Upper lobe of right lung (tissue), 1 donor: ENCODE measurements around the gene ZMPSTE24. TPM values are rescaled to one million over a fixed set of nuclear protein-coding genes. Genes with fewer than 3 reads are reported as not detected.

Experiments
- ATAC-seq: fragments of 200-7000 bp; cut with Tn5 transposase; one replicate; pipeline ENCODE4 v1.9.1; 2020; ENCODE audit warnings: mild to moderate bottlenecking, moderate library complexity
- DNase-seq: peaks from one replicate; pipeline ENCODE4 v3.0.0-alpha.2; 2020
- H3K27ac ChIP-seq: fragments of 200-600 bp; one replicate; pipeline ENCODE4 v1.8.0; 2022
- H3K27me3 ChIP-seq: fragments of 200-600 bp; one replicate; pipeline ENCODE4 v1.8.0; 2022; ENCODE audit warnings: mild to moderate bottlenecking
- H3K36me3 ChIP-seq: fragments of 200-600 bp; one replicate; pipeline ENCODE4 v1.8.0; 2022
- H3K4me1 ChIP-seq: fragments of 200-600 bp; one replicate; pipeline ENCODE4 v1.8.0; 2022
- H3K4me3 ChIP-seq: fragments of 200-600 bp; one replicate; pipeline ENCODE4 v1.8.0; 2022; ENCODE audit warnings: mild to moderate bottlenecking
- H3K9me3 ChIP-seq: fragments of 200-600 bp; one replicate; pipeline ENCODE4 v1.8.0; 2022
- intact Hi-C: fragments of 100-400 bp; cut with DNase I; formaldehyde crosslinking; loops from one replicate; pipeline ENCODE4 v1.11.0; 2022
- total RNA-seq: library from RNA; stranded (reverse); fragmentation: NEBNext Ultra II Directional; extraction: Animal tissue kit (Norgen Biotek cat#: 25700); gene quantifications from one replicate; pipeline ENCODE4 v1.2.1, GENCODE V29; 2021
- TF ChIP-seq, protein P1 (sequence below): fragments of 200-600 bp; IDR thresholded peaks from one replicate; pipeline ENCODE4 v1.8.0; 2022; ENCODE audit warnings: antibody characterized with exemption
- donor health status: DM: no; HTN: yes; CAD: no; lungs with severe emphysema.

The ZMPSTE24 gene
- total RNA-seq, 1 donor from 2014 or later, result 39.9 TPM

DNA sequence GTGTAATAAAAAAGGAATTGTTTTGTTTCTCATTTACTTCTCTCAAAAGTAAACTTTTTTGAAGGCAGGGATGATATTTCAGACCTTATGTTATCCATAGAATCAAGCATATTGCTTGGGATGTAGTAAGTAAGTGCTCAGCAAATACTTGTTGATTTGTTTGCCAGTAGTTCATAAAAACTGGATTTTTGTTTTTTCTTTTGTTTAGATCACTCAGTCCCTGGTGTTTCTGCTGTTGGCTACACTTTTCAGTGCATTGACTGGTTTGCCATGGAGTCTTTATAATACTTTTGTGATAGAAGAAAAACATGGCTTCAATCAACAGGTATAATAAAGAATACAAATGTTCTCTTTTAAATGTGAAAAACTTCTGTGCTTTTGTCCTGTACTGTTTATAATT is 10.2 kb downstream of the ZMPSTE24 start:
- intact Hi-C loops, result no loop called here
- TF ChIP-seq, protein P1, sequence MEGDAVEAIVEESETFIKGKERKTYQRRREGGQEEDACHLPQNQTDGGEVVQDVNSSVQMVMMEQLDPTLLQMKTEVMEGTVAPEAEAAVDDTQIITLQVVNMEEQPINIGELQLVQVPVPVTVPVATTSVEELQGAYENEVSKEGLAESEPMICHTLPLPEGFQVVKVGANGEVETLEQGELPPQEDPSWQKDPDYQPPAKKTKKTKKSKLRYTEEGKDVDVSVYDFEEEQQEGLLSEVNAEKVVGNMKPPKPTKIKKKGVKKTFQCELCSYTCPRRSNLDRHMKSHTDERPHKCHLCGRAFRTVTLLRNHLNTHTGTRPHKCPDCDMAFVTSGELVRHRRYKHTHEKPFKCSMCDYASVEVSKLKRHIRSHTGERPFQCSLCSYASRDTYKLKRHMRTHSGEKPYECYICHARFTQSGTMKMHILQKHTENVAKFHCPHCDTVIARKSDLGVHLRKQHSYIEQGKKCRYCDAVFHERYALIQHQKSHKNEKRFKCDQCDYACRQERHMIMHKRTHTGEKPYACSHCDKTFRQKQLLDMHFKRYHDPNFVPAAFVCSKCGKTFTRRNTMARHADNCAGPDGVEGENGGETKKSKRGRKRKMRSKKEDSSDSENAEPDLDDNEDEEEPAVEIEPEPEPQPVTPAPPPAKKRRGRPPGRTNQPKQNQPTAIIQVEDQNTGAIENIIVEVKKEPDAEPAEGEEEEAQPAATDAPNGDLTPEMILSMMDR, result no peak
- ATAC-seq (no peak), DNase-seq (no peak)
- no peak overlapping the region for H3K27ac ChIP-seq
- H3K27me3 ChIP-seq, result no peaks in the 10 kb centered on the region
- H3K4me1 ChIP-seq, result peaks cover 5% of the 10 kb centered on the region
- no peaks in the 10 kb centered on the region for H3K9me3 ChIP-seq
- peaks cover 80% of the 10 kb centered on the region for H3K36me3 ChIP-seq
- H3K4me3 ChIP-seq, result no peak overlapping the region

GRCh38 chr1:40270152-40270834 is 12.3 kb downstream of the ZMPSTE24 start:
- intact Hi-C loops, result no loop called here
- Histone ChIP-seq H3K4me1 (peaks cover 5% of the 10 kb centered on the region), H3K27me3 (no peaks in the 10 kb centered on the region), H3K4me3 (no peak overlapping the region), H3K27ac (no peak overlapping the region), H3K9me3 (no peaks in the 10 kb centered on the region), H3K36me3 (peaks cover 80% of the 10 kb centered on the region)
- ATAC-seq (no peak), DNase-seq (no peak)
- TF ChIP-seq, protein P1, result no peak

DNA sequence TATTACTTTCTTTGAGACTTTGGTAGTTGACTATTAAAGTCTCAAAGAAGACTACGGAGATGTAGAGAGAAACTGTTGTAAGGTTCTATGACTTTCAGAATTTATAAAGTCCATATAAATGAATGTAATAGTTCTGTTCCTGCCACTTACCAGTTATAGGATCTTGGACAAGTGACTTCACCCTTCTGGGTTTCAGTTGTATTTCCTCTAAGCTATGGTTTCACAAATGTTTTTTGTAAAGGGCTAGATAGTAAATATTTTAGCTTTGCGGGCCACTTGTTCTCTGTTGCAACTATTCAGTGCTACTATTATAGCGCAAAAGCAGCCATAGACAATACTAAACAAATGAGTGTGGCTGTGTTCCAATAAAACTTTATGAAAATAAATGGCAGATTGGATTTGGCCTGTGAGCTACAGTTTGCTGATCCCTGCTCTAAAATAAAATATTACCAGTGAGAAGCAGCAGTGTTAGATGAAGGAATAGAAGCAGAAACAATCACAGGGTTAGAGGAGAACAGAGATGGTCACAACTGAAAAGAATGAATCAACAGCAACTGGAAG is 14.7 kb downstream of the ZMPSTE24 start:
- intact Hi-C loops, result no loop called here
- Histone ChIP-seq H3K9me3 (no peaks in the 10 kb centered on the region), H3K4me3 (no peak overlapping the region), H3K27me3 (no peaks in the 10 kb centered on the region), H3K4me1 (no peaks in the 10 kb centered on the region), H3K36me3 (peaks cover 73% of the 10 kb centered on the region), H3K27ac (no peak overlapping the region)
- TF ChIP-seq, protein P1, result no peak
- no peak for ATAC-seq
- no peak for DNase-seq

DNA sequence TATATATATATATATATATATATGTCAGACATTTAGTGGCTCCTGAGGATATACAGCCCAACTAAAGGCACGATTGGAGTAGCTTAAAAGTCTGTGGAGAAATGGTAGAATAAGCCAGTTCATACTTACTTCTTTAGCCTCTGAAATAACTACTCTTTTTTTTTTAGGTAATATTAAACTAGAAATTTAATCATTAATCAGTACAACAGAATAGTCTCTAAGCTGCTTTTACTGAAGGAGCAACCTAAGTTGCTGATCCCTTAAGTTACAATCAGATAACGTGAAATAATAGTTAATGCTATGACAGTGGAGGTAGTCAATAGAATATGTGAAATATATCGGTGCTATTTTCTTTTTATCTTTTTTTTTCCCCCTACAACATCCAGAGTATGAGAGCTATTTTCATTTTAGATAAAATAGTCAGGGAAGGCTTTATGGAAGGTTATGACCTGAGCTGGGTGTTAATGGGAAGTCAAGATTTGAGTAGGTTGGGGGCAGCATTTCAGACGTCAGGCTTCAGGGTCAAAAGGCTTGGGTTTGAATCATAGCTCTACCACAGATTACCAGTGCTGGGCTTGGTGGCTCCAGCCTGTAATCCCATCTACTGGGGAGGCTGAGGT is 15.6 kb downstream of the ZMPSTE24 start:
- Histone ChIP-seq H3K36me3 (peaks cover 65% of the 10 kb centered on the region), H3K27me3 (no peaks in the 10 kb centered on the region), H3K9me3 (no peaks in the 10 kb centered on the region), H3K4me1 (no peaks in the 10 kb centered on the region), H3K4me3 (no peak overlapping the region), H3K27ac (no peak overlapping the region)
- intact Hi-C loops, result no loop called here
- ATAC-seq, result no peak
- no peak for DNase-seq
- TF ChIP-seq, protein P1, result no peak

DNA sequence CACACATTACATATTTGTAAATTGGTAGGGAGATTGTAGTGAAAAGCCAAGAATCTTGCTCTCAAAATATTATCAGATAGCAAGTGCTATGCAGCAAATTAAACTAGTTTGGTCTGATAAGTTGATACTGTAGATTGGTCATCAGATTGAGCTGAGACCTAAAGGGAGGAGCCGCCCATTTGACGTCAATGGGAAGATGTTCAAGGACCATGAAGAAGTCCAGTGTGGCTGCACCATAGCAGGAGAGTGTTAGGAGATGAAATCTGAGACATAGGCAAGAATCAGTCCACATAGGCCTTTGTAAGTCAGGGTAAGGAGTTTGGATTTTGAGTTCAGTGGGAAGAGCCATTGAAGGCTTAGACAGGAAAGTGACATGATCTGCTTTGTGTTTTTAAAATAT is 16.3 kb downstream of the ZMPSTE24 start:
- no peaks in the 10 kb centered on the region for H3K27me3 ChIP-seq
- intact Hi-C loops, result no loop called here

More for the DNA sequence above, 16.3 kb downstream of the ZMPSTE24 start:
- ATAC-seq, result no peak
- Histone ChIP-seq H3K4me3 (no peak overlapping the region), H3K36me3 (peaks cover 64% of the 10 kb centered on the region), H3K4me1 (no peaks in the 10 kb centered on the region), H3K27ac (no peak overlapping the region), H3K9me3 (no peaks in the 10 kb centered on the region)
- DNase-seq, result no peak
- TF ChIP-seq, protein P1, result no peak
